HCT116 (cell line): ENCODE measurements around the gene ESYT1. TPM values are rescaled to one million over a fixed set of nuclear protein-coding genes. Genes with fewer than 3 reads are reported as not detected.

Experiments used
- ATAC-seq: fragments of 200-7000 bp; cut with Tn5 transposase; 2 replicates; pipeline ENCODE4 v1.9.1; 2020; ENCODE audit warnings: mild to moderate bottlenecking, moderate library complexity
- BruUV-seq: library from RNA; stranded (reverse); fragments of 400-500 nt; replicated peaks from 2 replicates; lab custom pipeline; 2021; lab: Mats Ljungman, UMichigan
- CTCF ChIA-PET: fragments of 300-600 bp; sonication (Branson Sonifier 250); formaldehyde crosslinking; loops from one replicate; lab custom pipeline; 2021; ENCODE audit warnings: antibody characterized with exemption; lab: Charles Lee
- POLR2A ChIA-PET: fragments of 300-600, 350-600 bp; sonication (Branson Sonifier 250); formaldehyde crosslinking; loops from one replicate; lab custom pipeline; 2021; ENCODE audit warnings: antibody characterized with exemption; lab: Charles Lee
- RAD21 ChIA-PET, 2 experiments: fragments of 300-600 bp; sonication (Branson Sonifier 250); formaldehyde crosslinking; loops; one replicate each; lab custom pipeline; 2023; ENCODE audit warnings: low total read pairs in 2 of 2; ENCODE audit not compliant: uncharacterized antibody in 2 of 2, unreplicated experiment in 2 of 2, low non-redundant PET in 1 of 2; lab: Charles Lee
- DNase-seq: peaks from one replicate; pipeline ENCODE4 v3.0.0-alpha.2; 2010; ENCODE audit warnings: low read depth, low spot score
- H2AFZ ChIP-seq: fragments of 200-600 bp; shearing (Covaris generic), sonication (generic); 2 replicates; pipeline ENCODE4 v1.6.1; 2017; ENCODE audit warnings: low read depth, mixed run types, mixed read lengths, antibody characterized with exemption, low read length; ENCODE audit not compliant: poor library complexity, severe bottlenecking
- H3K27ac ChIP-seq: 2 replicates; pipeline ENCODE4 v1.5.1; 2012; ENCODE audit warnings: low read depth, low read length
- H3K27me3 ChIP-seq: fragments of 200-600 bp; sonication (generic); 2 replicates; pipeline ENCODE4 v1.6.1; 2016; ENCODE audit warnings: mixed run types, low read length, mixed read lengths; ENCODE audit not compliant: insufficient read depth
- H3K36me3 ChIP-seq, 2 experiments: fragments of 200-500 bp in 1 of 2; fragments of 200-600 bp in 1 of 2; sonication (Bioruptor generic) in 1 of 2; sonication (generic) in 1 of 2; 2 replicates each; pipeline versions ENCODE4 v1.5.1 to v1.6.1; 2014 to 2016; ENCODE audit warnings: low read length in 2 of 2, inconsistent platforms in 1 of 2, mixed read lengths in 1 of 2, mixed run types in 1 of 2; ENCODE audit not compliant: insufficient read depth in 2 of 2, control insufficient read depth in 1 of 2
- H3K4me1 ChIP-seq, 2 experiments: fragments of 200-600 bp in 1 of 2; sonication (generic) in 1 of 2; 2 replicates each; pipeline versions ENCODE4 v1.5.1 to v1.6.1; 2012 to 2017; ENCODE audit warnings: low read length in 2 of 2, inconsistent platforms in 1 of 2, mild to moderate bottlenecking in 1 of 2, mixed read lengths in 1 of 2, mixed run types in 1 of 2, moderate library complexity in 1 of 2; ENCODE audit not compliant: insufficient read depth in 2 of 2, control insufficient read depth in 1 of 2
- H3K4me2 ChIP-seq: fragments of 200-600 bp; sonication (generic); 2 replicates; pipeline ENCODE4 v1.6.1; 2017; ENCODE audit warnings: mixed run types, low read length, mixed read lengths
- H3K4me3 ChIP-seq, 2 experiments: fragments of 200-600 bp in 1 of 2; sonication (generic) in 1 of 2; replicated peaks in 1 of 2; 2 replicates each; pipeline ENCODE4 v1.5.1; 2011 to 2016; ENCODE audit warnings: low read length in 2 of 2, control low read depth in 1 of 2, low read depth in 1 of 2, mild to moderate bottlenecking in 1 of 2, mixed read lengths in 1 of 2, mixed run types in 1 of 2
- H3K79me2 ChIP-seq: fragments of 200-600 bp; sonication (generic); 2 replicates; pipeline ENCODE4 v1.6.1; 2017; ENCODE audit warnings: mild to moderate bottlenecking, mixed run types, low read length, moderate library complexity, mixed read lengths; ENCODE audit not compliant: insufficient read depth
- H3K9ac ChIP-seq: fragments of 200-600 bp; sonication (generic); 2 replicates; pipeline ENCODE4 v1.6.1; 2016; ENCODE audit warnings: low read length, mixed read lengths
- H3K9me2 ChIP-seq: fragments of 200-600 bp; sonication (generic), shearing (Covaris generic); 2 replicates; pipeline ENCODE4 v1.6.1; 2017; ENCODE audit warnings: mixed run types, mild to moderate bottlenecking, moderate library complexity; ENCODE audit not compliant: insufficient read depth
- H3K9me3 ChIP-seq, 2 experiments: fragments of 200-500 bp in 1 of 2; fragments of 200-600 bp in 1 of 2; sonication (Bioruptor generic) in 1 of 2; sonication (generic) in 1 of 2; 2 replicates each; pipeline ENCODE4 v1.6.1; 2014 to 2017; ENCODE audit warnings: low read length in 2 of 2, mixed read lengths in 2 of 2, inconsistent platforms in 1 of 2, low read depth in 1 of 2, mild to moderate bottlenecking in 1 of 2, mixed run types in 1 of 2, moderate library complexity in 1 of 2; ENCODE audit not compliant: control insufficient read depth in 1 of 2, insufficient read depth in 1 of 2
- H4K20me1 ChIP-seq: fragments of 200-600 bp; sonication (generic), shearing (Covaris generic); 2 replicates; pipeline ENCODE4 v1.6.1; 2017; ENCODE audit warnings: mixed run types, mild to moderate bottlenecking, moderate library complexity; ENCODE audit not compliant: insufficient read depth
- CBX3 ChIP-seq: IDR thresholded peaks from 2 replicates; pipeline ENCODE4 v1.6.1; 2012; ENCODE audit warnings: low read depth
- EGR1 ChIP-seq: IDR thresholded peaks from 2 replicates; pipeline ENCODE4 v1.6.1; 2012; ENCODE audit warnings: low read depth
- ELF1 ChIP-seq: IDR thresholded peaks from 2 replicates; pipeline ENCODE4 v1.6.1; 2012; ENCODE audit warnings: low read depth, borderline replicate concordance
- EZH2phosphoT487 ChIP-seq: fragments of 200-600 bp; IDR thresholded peaks from 2 replicates; pipeline ENCODE4 v1.6.1; 2018; ENCODE audit warnings: antibody characterized with exemption, borderline replicate concordance
- FOSL1 ChIP-seq: IDR thresholded peaks from 2 replicates; pipeline ENCODE4 v1.6.1; 2012; ENCODE audit warnings: low read depth
- POLR2AphosphoS5 ChIP-seq: IDR thresholded peaks from 2 replicates; pipeline ENCODE4 v1.6.1; 2011; ENCODE audit warnings: mild to moderate bottlenecking, low read depth, low read length, moderate library complexity
- SIN3A ChIP-seq: IDR thresholded peaks from 2 replicates; pipeline ENCODE4 v1.6.1; 2012; ENCODE audit warnings: low read depth
- SP1 ChIP-seq: IDR thresholded peaks from 2 replicates; pipeline ENCODE4 v1.6.1; 2012; ENCODE audit warnings: low read depth
- TCF7L2 ChIP-seq: IDR thresholded peaks from 2 replicates; pipeline ENCODE4 v1.7.0; 2011; ENCODE audit warnings: borderline replicate concordance, inconsistent platforms; ENCODE audit not compliant: insufficient read depth, insufficient read length; ENCODE audit errors: extremely low read depth
- YY1 ChIP-seq: IDR thresholded peaks from 2 replicates; pipeline ENCODE4 v1.6.1; 2011; ENCODE audit warnings: low read length, low read depth, moderate library complexity, mild to moderate bottlenecking; ENCODE audit not compliant: insufficient replicate concordance; ENCODE audit errors: extremely low read depth
- ZFX ChIP-seq: fragments of 450-650 bp; IDR thresholded peaks from 2 replicates; pipeline ENCODE4 v1.6.1; 2017
- ZNF274 ChIP-seq: fragments of 200-500 bp; sonication (Bioruptor generic); IDR thresholded peaks from 2 replicates; pipeline ENCODE4 v1.6.1; 2014; ENCODE audit warnings: mild to moderate bottlenecking, low read depth, low read length, inconsistent platforms
- intact Hi-C: fragments of 100-400 bp; cut with micrococcal nuclease; formaldehyde crosslinking; loops from 2 replicates; pipeline ENCODE4 v1.10.0; 2022
- total RNA-seq: library from RNA; stranded (reverse); gene quantifications from one replicate; pipeline ENCODE4 v1.2.1, GENCODE V29; 2021; ENCODE audit not compliant: unreplicated experiment
- TF ChIP-seq, protein P1 (sequence below): IDR thresholded peaks from 2 replicates; pipeline ENCODE4 v1.6.1; 2012
- TF ChIP-seq, protein P2 (sequence below): IDR thresholded peaks from 2 replicates; pipeline ENCODE4 v1.6.1; 2011; ENCODE audit warnings: mild to moderate bottlenecking, low read length, moderate library complexity; ENCODE audit not compliant: insufficient replicate concordance; ENCODE audit errors: extremely low read depth
- TF ChIP-seq, protein P3 (sequence below): IDR thresholded peaks from 2 replicates; pipeline ENCODE4 v1.6.1; 2012; ENCODE audit warnings: low read depth
- TF ChIP-seq, protein P4 (sequence below): IDR thresholded peaks from 2 replicates; pipeline ENCODE4 v1.6.1; 2012
- TF ChIP-seq, protein P5 (sequence below), 3 experiments: fragments of 200-600 bp in 1 of 3; sonication (generic) in 1 of 3; IDR thresholded peaks in 2 of 3; conservative IDR thresholded peaks in 1 of 3; 2 replicates each; pipeline ENCODE4 v1.5.1; 2012 to 2017; ENCODE audit warnings: low read depth in 2 of 3, low read length in 2 of 3, antibody characterized with exemption in 1 of 3, borderline replicate concordance in 1 of 3, control low read depth in 1 of 3, mild to moderate bottlenecking in 1 of 3, mixed read lengths in 1 of 3, mixed run types in 1 of 3, moderate library complexity in 1 of 3; ENCODE audit not compliant: insufficient read depth in 1 of 3

ESYT1 gene
- total RNA-seq, 1 experiment from 2014 or later = 80.9 TPM

DNA sequence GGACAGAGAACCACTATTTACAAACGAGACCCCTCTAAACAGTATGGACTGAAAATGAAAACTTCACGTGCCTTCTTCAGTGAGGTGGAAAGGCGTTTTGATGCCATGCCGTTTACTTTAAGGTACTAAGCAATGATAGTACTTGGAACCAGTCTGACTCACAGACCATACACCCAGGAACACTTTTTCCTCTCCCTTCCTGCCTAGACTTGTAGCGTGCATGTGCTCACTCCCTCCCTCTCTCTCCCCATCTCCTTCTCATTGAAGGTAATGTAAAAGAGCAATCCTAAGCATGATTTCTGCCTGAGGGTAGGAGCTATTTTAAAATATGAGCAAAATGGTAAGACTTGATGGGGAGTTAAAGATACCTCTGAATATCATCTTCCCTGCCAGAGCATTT, 17.5 kb upstream of the ESYT1 start:
- Histone ChIP-seq H3K9me3 (no peaks in the 10 kb centered on the region), H3K27ac (no peak overlapping the region), H3K4me3 (no peak overlapping the region), H3K79me2 (peaks cover 51% of the 10 kb centered on the region), H4K20me1 (peaks cover 7% of the 10 kb centered on the region; the same call in 1 of the 2 replicates), H2AFZ (no peak overlapping the region), H3K9ac (no peak overlapping the region), H3K36me3 (peaks cover 46 to 75% of the 10 kb centered on the region in 2 experiments), H3K4me2 (no peak overlapping the region), H3K27me3 (no peaks in the 10 kb centered on the region), H3K4me1 (peaks cover 13 to 24% of the 10 kb centered on the region in 2 experiments), H3K9me2 (no peaks in the 10 kb centered on the region)
- ATAC-seq (no peak), DNase-seq (no peak)
- BruUV-seq = no TSS peak
- intact Hi-C loops = loop anchor here (10.0 kb wide), 1 partner anchor 376 kb away; no protein-coding TSS in a partner anchor
- TF ChIP-seq ZFX (no peak), ELF1 (no peak), CBX3 (no peak), SP1 (no peak), POLR2AphosphoS5 (no peak), SIN3A (no peak), FOSL1 (no peak), EZH2phosphoT487 (no peak), TCF7L2 (no peak), ZNF274 (no peak), EGR1 (no peak), YY1 (no peak)
- TF ChIP-seq, protein P1, sequence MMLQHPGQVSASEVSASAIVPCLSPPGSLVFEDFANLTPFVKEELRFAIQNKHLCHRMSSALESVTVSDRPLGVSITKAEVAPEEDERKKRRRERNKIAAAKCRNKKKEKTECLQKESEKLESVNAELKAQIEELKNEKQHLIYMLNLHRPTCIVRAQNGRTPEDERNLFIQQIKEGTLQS = no peak
- TF ChIP-seq, protein P2, sequence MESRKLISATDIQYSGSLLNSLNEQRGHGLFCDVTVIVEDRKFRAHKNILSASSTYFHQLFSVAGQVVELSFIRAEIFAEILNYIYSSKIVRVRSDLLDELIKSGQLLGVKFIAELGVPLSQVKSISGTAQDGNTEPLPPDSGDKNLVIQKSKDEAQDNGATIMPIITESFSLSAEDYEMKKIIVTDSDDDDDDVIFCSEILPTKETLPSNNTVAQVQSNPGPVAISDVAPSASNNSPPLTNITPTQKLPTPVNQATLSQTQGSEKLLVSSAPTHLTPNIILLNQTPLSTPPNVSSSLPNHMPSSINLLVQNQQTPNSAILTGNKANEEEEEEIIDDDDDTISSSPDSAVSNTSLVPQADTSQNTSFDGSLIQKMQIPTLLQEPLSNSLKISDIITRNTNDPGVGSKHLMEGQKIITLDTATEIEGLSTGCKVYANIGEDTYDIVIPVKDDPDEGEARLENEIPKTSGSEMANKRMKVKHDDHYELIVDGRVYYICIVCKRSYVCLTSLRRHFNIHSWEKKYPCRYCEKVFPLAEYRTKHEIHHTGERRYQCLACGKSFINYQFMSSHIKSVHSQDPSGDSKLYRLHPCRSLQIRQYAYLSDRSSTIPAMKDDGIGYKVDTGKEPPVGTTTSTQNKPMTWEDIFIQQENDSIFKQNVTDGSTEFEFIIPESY = no peak
- TF ChIP-seq, protein P3, sequence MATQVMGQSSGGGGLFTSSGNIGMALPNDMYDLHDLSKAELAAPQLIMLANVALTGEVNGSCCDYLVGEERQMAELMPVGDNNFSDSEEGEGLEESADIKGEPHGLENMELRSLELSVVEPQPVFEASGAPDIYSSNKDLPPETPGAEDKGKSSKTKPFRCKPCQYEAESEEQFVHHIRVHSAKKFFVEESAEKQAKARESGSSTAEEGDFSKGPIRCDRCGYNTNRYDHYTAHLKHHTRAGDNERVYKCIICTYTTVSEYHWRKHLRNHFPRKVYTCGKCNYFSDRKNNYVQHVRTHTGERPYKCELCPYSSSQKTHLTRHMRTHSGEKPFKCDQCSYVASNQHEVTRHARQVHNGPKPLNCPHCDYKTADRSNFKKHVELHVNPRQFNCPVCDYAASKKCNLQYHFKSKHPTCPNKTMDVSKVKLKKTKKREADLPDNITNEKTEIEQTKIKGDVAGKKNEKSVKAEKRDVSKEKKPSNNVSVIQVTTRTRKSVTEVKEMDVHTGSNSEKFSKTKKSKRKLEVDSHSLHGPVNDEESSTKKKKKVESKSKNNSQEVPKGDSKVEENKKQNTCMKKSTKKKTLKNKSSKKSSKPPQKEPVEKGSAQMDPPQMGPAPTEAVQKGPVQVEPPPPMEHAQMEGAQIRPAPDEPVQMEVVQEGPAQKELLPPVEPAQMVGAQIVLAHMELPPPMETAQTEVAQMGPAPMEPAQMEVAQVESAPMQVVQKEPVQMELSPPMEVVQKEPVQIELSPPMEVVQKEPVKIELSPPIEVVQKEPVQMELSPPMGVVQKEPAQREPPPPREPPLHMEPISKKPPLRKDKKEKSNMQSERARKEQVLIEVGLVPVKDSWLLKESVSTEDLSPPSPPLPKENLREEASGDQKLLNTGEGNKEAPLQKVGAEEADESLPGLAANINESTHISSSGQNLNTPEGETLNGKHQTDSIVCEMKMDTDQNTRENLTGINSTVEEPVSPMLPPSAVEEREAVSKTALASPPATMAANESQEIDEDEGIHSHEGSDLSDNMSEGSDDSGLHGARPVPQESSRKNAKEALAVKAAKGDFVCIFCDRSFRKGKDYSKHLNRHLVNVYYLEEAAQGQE = no peak
- TF ChIP-seq, protein P4, sequence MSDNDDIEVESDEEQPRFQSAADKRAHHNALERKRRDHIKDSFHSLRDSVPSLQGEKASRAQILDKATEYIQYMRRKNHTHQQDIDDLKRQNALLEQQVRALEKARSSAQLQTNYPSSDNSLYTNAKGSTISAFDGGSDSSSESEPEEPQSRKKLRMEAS = no peak
- TF ChIP-seq, protein P5, sequence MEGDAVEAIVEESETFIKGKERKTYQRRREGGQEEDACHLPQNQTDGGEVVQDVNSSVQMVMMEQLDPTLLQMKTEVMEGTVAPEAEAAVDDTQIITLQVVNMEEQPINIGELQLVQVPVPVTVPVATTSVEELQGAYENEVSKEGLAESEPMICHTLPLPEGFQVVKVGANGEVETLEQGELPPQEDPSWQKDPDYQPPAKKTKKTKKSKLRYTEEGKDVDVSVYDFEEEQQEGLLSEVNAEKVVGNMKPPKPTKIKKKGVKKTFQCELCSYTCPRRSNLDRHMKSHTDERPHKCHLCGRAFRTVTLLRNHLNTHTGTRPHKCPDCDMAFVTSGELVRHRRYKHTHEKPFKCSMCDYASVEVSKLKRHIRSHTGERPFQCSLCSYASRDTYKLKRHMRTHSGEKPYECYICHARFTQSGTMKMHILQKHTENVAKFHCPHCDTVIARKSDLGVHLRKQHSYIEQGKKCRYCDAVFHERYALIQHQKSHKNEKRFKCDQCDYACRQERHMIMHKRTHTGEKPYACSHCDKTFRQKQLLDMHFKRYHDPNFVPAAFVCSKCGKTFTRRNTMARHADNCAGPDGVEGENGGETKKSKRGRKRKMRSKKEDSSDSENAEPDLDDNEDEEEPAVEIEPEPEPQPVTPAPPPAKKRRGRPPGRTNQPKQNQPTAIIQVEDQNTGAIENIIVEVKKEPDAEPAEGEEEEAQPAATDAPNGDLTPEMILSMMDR (IDR thresholded peaks at IDR 0.05 in 2 of 3, conservative IDR thresholded peaks at IDR 0.05 in 1 of 3; ENCODE audit: borderline replicate concordance in 1 of 3, insufficient read depth in 1 of 3, low read depth in 2 of 3, low read length in 2 of 3) = no peak
- ChIA-PET CTCF (no interaction called here), POLR2A (interaction anchor here (0.6 kb wide), 1 partner anchor 119 kb away, joined by 3 read pairs; no protein-coding TSS in a partner anchor), RAD21 (no interaction called here)
